Stimulated activated CD8-positive, alpha-beta memory T cell treated with anti-CD3 and anti-CD28 coated beads, Interleukin-12 subunit alpha, Interleukin-12 subunit beta, amount 100 ng/mL, for 1 hour (primary cell): Measurements from ENCODE around the gene CCDC18.
"Not testable (repeated sequence)": the region's sequence is repeated elsewhere in the genome, so short reads cannot be mapped to it uniquely, and the experiment has no call there.

Source experiments
- DNase-seq: peaks from one replicate; pipeline ENCODE4 v3.0.0-alpha.2; 2020; ENCODE audit warnings: low read depth

The CCDC18 gene

GRCh38 chr1:93237021-93237420 is 56.5 kb downstream of the CCDC18 start:
- DNase-seq: no peak

DNA sequence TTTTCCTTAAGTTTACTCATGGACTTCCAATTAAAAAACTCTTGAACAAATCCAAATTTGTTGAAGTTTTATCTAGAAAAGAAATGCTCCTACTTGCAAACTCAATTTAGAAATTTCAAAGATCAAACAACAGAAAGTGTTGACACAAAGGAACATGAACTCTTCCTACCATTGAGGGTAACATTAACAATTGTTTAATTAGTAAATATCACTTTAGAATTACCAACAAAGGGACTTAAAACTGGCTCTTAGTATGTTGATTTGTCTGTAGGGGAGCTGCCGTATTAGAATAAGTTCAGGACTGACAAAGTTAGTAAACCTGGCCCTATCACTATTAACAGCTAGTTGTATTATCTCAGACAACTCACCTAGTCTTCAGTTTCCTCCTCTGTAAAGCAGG is 57.9 kb downstream of the CCDC18 start:
- DNase-seq: no peak

DNA sequence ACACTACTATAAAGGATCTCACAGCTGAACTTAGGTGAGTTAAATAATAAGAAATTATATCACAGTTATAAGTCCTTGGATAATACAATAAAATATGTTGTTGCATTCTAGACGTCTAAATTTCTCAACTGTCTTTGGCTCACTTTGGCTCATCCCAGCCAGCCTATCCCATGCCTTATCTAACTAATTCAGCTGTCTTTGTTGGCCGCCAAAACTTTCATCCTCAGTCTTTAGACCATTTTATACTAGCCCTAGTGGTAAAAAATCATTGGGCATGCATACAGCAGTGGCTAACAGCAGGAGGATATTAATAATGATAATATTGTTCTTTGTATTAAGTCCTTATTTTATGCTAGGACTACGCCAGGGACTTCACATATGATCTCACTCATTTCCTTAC is 59.3 kb downstream of the CCDC18 start:
- no peak for DNase-seq

DNA sequence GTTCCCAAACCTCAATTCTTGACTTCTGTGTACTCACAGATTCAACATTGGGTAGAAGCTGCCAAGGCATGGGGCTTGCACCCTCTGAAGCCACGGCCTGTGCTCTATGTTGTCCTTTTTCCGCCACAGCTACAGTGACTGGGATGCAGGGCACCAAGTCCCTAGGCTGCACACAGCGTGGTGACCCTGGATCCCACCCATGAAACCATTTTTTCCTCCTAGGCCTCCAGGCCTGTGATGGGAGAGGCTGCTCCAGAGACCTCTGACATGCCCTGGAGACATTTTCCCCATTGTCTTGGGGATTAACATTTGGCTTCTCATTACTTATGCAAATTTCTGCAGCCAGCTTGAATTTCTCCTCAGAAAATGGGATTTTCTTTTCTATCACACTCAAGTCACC is 62.7 kb downstream of the CCDC18 start:
- not testable (repeated sequence) for DNase-seq

DNA sequence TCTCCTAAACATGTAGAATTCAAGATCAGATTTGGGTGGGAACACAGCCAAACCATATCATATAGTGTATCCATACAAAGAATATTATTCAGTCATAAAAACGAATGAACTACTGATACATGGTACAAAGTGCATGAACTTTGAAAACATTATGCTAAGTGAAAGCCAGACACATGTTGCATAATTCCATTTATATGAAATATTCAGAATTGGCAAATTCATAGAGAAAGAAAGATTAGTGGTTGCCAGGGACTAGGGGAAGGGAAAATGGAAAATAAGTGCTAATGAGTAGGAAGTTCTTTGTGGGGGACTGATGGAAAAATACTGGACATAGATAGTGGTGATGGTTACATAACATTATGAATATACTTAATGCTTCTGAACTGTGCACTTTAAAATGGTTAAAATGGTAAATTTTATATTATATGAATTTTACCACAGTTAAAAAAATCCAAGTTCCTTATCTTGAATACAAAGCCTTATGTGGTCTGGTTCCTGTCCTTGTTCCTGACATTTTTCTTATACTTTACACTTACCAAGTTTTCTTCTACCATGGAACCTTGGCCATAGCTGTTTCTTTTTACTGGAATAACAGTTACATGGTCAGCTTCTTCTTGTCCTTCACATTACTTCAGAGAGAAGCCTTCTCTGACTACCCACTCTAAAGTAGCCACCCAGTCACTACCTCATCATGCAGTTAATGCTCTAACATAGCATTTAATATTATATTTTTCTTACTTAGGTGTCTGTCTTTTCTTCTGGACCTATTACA is 64.0 kb downstream of the CCDC18 start:
- DNase-seq: no peak

GRCh38 chr1:93251966-93252365 is 71.4 kb downstream of the CCDC18 start:
- DNase-seq: no peak

DNA sequence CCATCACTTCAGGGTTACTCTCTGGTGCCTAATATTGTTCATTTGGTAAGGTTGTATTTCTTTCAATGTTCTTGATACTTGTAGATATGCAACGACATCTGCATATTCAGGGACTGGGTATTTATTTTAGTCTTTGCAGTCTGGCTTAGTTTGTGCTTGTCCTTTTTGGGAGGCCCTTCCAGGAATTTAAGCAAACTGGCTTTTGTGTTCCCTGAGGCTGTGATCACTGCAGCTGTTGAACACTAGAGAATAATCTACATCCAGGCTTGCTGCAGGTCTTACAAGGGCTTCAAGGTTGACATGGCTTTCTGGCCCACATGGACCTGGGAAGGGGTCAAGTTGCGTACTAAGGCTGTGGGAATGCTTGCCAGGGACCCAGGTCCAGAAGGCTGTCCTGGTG is 72.1 kb downstream of the CCDC18 start:
- no peak for DNase-seq

DNA sequence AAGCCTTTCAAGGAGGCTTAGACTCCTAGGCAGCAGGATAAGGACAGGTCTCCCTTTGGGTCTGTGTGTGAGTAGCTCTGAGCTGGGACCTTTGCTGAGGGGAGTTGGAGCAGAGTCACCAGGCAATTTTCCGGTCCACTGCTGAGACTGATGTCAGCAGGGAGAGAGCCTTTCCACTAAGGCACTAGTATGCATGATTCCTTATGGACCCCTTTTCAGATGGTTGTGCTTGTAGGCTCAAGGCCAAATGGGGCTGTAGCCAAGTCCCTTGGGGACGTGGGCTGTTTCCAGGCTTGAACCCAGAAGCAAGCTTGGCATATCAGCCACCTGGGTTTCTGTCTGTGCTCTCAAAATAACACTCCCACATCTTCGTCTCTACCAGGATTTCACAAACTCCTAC is 73.0 kb downstream of the CCDC18 start:
- DNase-seq: no peak

GRCh38 chr1:93255222-93256079 is 74.9 kb downstream of the CCDC18 start:
- no peak for DNase-seq

DNA sequence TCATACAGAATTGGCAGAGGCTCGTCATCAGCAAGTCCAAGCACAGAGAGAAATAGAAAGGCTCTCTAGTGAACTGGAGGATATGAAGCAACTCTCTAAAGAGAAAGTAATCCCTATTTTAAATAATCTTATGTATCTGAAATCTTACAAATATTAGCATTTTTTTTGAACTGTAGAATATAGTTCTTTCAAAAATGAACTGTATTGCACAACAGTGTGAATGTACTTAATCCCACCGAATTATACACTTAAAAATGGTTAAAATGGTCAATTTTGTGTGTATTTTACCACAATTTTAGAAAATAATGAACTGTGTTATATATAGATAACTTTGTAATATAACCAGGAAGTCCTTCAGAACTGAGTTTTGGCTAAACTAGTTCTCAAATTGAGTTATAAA is 75.9 kb downstream of the CCDC18 start:
- DNase-seq: no peak

- DNase-seq: no peak
Observed at GRCh38 chr1:93257889-93258288, 77.4 kb downstream of the CCDC18 start.

DNA sequence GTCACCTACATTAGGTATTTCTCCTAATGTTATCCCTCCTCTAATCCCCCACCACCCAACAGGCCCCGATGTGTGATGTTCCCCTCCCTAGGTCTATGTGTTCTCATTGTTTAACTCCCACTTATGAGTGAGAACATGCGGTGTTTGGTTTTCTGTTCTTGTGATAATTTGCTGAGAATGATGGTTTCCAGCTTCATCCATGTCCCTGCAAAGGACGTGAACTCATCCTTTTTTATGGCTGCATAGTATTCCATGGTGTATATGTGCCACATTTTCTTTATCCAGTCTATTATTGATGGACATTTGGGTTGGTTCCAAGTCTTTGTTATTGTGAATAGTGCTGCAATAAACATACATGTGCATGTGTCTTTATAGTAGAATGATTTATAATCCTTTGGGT is 80.2 kb downstream of the CCDC18 start:
- DNase-seq: not testable (repeated sequence)

DNA sequence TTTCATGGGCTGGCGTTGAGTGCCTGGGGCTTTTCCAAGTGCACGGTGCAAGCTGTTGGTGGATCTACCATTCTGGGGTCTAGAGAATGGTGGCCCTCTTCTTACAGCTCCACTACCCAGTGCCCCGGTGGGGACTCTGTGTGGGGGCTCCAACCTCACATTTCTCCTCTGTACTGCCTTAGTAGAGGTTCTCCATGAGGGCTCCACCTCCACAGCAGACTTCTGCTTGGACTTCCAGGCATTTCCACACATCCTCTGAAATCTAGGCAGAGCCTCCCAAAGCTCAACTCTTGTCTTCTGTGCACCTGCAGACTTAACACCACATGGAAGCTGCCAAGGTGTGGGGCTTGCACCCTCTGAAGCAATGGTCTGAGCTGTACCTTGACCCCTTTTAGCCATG is 82.1 kb downstream of the CCDC18 start:
- DNase-seq: no peak

- not testable (repeated sequence) for DNase-seq
Observed at GRCh38 chr1:93268888-93269287, 88.4 kb downstream of the CCDC18 start.

DNA sequence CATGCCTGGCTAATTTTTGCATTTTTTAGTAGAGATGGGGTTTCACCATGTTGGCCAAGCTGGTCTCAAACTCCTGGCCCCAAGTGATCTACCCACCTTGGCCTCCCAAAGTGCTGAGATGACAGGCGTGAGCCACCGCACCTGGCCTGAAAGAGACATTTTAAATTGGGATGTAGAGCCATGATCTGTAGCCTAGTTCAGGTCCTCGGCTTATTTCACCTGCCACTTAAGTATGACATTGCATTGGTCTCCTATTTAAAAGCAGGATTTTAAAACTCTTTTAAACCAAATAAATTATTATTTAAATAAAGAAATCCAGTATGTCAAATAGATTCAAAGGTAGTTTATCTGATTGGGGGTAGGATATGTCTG is 94.7 kb downstream of the CCDC18 start:
- DNase-seq: not testable (repeated sequence)

DNA sequence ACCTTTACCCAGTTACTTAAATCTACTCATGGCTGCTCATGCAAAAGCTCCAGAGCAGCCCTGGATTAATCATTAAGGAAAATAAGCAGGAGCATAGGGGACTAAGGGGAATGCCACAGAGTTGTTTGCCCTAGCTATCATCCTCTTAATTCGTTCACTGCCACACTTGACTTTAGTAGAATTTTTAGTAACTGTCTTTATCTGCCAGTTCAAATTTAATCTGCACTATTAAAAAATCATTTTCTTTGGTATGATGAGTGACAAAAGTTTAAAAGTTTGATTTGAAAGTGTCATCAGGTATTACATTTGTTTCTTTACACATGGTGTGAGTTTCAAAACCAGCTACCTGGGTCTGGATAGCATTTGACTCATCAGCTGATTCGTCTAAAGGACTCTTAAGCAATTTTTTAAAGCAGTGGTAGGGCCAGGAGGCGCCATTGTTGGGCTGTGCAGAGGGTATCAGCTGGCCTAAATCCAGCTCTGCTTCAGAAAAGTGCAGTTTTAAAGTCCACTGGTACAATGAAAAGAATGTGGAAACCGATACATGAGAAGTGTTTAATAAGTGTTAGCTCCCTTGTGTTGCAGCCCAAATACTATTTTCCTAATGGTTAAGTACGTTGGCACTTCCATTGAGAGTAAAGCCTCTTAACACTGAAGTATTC is 95.2 kb downstream of the CCDC18 start:
- no peak for DNase-seq

DNA sequence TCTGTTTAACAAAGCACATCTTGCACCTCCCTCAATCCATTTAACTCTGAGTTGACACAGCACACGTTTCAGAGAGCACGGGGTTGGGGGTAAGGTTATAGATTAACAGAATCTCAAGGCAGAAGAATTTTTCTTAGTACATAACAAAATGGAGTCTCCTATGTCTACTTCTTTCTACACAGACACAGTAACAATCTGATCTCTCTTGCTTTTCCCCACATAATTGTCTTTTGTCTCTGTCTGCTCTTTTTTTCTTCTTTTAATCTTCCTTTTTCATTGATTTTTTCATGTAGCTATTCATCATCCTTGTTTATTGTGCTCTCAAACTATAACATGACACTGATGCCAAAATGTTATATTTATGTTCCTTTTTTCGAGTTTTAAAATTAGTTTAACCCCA is 97.0 kb downstream of the CCDC18 start:
- not testable (repeated sequence) for DNase-seq

DNA sequence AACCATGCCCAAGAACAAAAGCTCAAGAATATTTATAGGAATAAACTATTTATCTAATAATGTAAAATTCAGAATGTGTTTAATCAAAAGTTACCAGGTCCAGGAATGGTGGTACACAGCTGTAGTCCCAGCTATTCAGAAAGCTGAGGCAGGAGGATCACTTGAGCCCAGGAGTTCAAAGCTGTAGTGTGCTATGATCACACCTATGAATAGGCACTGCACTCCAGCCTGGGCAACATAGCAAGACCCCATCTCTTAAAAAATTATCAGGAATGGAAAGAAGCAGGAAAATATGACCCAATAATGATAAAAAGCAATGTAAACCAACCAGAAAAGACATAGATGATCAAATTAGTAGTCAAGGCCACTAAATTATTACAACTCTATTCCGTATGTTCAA is 103.0 kb downstream of the CCDC18 start:
- DNase-seq: no peak

GRCh38 chr1:93288558-93288957 is 108.0 kb downstream of the CCDC18 start:
- no peak for DNase-seq

DNA sequence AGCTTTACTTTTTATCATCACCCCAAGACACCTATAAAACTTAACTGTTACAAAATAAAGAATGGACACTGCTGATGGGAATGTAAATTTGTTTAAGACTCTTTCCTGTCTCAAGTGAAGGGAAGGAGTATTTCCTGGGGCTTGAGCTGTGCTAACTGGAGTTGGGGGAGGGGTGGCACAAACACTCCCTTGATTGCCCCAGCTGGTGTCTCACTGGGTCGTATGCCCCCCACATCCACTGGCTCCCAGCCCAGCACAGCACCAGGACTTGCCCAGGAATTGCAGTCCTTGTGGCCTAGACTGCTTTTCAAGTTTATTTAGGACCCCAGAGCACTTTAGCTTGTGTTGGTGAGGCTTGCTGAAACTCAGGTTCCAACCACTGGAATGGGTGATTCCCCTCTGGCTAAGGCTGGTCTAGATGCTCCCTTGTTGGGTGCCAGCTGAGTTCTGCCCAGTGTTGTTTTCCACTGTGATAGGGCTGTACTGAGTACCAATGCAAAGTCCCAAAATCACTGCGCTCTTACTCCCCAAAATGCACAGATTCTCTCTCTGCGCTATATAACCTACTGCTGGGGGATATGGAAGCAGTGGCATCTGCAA is 116.1 kb downstream of the CCDC18 start:
- no peak for DNase-seq

GRCh38 chr1:93301131-93301530 is 120.6 kb downstream of the CCDC18 start:
- no peak for DNase-seq

DNA sequence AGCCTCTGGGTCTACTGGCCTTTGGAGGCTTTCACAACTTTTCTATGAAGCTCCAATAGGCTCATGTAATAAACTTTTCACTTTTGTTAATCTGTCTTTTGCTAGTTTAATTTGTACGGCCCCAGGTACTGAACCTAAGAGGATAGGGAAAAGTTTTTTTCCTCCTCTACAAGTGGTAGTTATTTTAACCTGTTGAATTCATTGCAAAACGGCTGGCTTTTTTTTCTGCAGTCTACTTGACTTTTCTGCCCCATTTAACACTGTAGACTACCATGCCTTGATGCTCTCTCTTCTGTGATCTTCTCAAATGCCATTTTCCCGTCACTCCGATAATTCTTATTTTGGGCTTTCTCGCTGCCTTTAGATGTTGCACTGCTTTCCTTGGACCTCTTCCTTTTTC is 121.6 kb downstream of the CCDC18 start:
- no peak for DNase-seq
